ENCODE data around the gene CEP85L. TPM values are rescaled to one million over a fixed set of nuclear protein-coding genes. Genes with fewer than 3 reads are reported as not detected.

Gene CEP85L
- total RNA-seq, 2 donors from 2014 or later = 4.5 to 6.8 TPM

DNA sequence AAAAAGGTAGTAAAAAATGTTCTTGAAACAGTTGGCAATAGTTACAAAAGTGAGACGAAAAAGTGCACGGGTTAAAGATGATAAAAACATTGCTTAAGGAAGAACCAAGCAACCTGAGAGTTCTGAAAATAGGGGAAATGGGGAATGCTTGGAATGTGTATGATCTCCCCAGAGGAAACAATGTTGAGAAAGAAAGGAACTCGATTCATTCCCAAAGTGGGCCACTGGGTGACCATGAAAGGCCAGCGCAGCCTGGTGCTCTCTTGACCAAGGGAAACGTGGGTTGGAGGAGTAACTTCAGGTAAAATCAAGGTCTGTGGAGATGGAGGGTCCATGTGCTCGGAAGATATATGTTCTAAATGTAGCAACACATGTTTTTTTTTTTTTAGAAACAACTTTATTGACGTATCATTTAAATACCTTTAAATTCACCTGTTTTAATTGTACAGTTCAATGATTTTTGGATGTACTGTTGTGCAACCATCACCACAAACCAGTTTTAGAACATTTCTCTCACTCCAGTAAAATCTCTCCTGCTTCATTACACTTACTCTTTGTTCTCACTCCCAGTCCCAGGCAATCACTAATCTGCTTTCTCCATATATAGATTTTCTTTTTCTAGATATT is 34.5 kb upstream of the CEP85L start:
- TF ChIP-seq, protein P1, sequence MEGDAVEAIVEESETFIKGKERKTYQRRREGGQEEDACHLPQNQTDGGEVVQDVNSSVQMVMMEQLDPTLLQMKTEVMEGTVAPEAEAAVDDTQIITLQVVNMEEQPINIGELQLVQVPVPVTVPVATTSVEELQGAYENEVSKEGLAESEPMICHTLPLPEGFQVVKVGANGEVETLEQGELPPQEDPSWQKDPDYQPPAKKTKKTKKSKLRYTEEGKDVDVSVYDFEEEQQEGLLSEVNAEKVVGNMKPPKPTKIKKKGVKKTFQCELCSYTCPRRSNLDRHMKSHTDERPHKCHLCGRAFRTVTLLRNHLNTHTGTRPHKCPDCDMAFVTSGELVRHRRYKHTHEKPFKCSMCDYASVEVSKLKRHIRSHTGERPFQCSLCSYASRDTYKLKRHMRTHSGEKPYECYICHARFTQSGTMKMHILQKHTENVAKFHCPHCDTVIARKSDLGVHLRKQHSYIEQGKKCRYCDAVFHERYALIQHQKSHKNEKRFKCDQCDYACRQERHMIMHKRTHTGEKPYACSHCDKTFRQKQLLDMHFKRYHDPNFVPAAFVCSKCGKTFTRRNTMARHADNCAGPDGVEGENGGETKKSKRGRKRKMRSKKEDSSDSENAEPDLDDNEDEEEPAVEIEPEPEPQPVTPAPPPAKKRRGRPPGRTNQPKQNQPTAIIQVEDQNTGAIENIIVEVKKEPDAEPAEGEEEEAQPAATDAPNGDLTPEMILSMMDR (IDR thresholded peaks at IDR 0.05) = no peak
- Histone ChIP-seq H3K36me3 (no peaks in the 10 kb centered on the region), H3K27ac (no peak overlapping the region), H3K4me1 (no peaks in the 10 kb centered on the region), H3K27me3 (no peaks in the 10 kb centered on the region), H3K9me3 (no peaks in the 10 kb centered on the region), H3K4me3 (no peak overlapping the region)
- no peak for DNase-seq (ENCODE audit: low spot score)

DNA sequence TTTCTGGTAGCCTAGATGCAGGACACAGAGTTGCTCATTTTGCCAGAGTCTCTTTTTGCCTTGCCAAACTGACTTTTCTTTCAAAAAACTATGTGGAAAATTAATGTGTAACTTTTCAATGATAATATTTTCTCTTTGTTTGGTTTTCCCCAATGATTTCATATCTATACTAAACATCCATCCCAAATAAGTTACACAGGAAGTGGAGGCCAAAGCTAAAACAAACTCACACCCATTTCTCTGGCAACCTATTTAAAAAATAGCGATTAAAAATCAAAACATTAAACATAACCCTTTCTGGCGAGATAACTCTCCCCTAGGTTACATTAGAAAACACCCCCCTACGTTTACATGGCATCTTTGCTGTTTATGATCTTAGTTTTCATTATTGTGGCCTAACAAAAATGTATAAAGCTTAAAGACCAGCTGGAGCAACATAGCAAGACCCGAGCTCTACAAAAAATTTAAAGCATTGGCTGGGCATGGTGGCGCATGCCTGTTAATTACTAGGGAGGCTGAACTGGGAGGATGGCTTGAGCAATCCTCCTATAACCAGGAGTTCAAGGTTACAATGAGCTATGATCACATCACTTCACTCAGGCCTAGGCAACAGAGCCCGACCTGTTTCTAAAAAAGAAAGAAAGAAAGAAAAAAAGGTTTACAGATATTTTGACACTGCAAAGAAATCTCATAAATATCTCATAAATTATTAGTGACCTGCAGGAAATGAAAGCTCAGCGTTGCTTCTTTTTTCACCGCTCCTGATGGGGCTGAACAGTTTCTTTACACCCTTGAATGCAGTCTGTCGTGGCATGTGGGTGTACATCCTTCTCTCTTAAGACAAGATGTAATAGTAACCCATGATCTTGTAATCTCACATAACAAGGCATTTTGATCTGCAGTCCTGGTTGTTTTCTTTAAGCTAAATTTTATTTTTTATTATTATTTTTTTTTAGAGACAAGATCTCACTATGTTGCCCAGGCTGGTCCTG is 32.8 kb upstream of the CEP85L start:
- no peak for DNase-seq (ENCODE audit: low spot score)

DNA sequence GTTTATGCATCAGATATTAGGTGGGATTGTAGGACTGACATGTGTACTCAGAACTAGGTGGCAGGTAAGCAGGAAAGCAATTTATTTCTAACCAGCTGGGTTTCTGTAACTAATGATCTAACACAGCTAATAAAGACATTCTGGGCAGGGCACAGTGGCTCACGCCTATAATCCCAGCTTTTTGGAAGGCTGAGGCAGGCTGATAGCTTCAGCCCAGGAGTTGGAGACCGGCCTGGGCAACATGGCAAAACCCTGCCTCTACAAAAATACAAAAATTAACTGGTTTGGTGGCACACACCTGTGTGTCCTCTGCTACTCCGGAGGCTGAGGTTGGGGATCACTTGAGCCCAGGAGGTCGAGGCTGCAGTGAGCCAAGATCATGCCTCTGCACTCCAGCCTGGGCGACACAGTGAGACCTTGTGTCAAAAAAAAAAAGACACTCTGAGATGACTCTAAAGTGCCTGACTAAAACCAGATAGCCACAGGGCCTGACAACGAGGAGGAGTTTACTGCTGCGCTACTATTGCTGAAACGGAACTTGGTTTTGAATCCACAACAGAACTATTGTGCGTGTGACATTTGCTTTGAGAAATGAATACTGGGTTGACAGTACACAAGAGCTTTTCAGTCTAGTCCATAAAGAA is 29.2 kb upstream of the CEP85L start:
- no peaks in the 10 kb centered on the region for H3K27me3 ChIP-seq
- DNase-seq (ENCODE audit: low spot score) = no peak
- no peak overlapping the region for H3K4me3 ChIP-seq

More for the DNA sequence above, 32.8 kb upstream of the CEP85L start:
- Histone ChIP-seq H3K27me3 (no peaks in the 10 kb centered on the region), H3K27ac (no peak overlapping the region), H3K9me3 (no peaks in the 10 kb centered on the region), H3K4me1 (no peaks in the 10 kb centered on the region), H3K36me3 (no peaks in the 10 kb centered on the region), H3K4me3 (no peak overlapping the region)
- TF ChIP-seq, protein P1 (IDR thresholded peaks at IDR 0.05) = no peak

DNA sequence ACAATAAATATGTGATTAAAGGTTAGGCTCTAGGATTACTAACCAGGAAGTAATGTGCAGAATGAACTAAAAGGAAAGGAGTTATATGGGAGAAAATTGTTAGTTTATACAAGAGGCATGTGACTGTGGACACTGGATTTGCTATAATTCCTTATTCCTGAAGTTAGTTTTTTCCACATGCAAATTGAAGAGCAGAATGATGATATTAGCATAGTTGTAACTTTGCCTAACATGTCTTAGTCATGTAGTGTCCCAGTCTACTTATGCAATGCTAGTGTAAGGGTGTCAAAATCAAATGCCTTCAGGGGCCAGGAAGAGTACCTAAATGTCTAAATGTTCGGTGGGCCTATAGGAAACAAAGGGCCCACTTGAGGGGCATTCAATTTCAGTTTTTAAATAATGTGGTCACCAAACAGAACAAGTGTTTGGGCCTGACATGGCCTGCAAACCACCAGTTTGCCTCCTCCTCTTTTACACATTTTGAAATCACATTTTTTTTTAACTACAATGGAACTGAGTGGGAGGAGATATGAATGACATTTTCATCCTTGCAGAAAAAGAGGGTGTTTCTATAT is 28.0 kb upstream of the CEP85L start:
- Histone ChIP-seq H3K27ac (no peak overlapping the region), H3K4me1 (no peaks in the 10 kb centered on the region), H3K36me3 (no peaks in the 10 kb centered on the region), H3K9me3 (no peaks in the 10 kb centered on the region), H3K4me3 (no peak overlapping the region), H3K27me3 (no peaks in the 10 kb centered on the region)
- DNase-seq (ENCODE audit: low spot score) = no peak
- TF ChIP-seq, protein P1 (IDR thresholded peaks at IDR 0.05) = no peak

More for the DNA sequence above, 29.2 kb upstream of the CEP85L start:
- no peak overlapping the region for H3K27ac ChIP-seq
- no peaks in the 10 kb centered on the region for H3K4me1 ChIP-seq
- no peaks in the 10 kb centered on the region for H3K9me3 ChIP-seq
- no peaks in the 10 kb centered on the region for H3K36me3 ChIP-seq
- TF ChIP-seq, protein P1 (IDR thresholded peaks at IDR 0.05) = no peak

DNA sequence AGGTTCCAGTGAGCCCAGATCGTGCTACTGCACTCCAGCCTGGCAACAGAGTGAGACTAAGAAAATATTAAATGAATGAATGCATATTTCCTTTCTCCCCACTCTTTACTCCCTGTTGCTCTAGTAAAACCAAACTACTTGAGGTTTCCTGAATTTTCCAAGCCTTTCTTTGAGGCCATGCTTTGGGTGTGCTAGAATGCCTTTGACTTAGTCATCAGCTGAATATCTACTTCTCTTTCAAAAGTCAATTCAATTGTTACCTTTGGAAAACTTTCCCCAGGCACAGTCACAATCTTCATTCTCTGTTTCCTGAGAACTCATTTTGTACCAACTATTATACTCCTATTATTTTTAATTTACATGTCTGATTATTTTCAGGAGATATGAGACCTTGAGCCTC is 27.5 kb upstream of the CEP85L start:
- Histone ChIP-seq H3K27ac (no peak overlapping the region), H3K9me3 (no peaks in the 10 kb centered on the region), H3K4me3 (no peak overlapping the region), H3K4me1 (no peaks in the 10 kb centered on the region), H3K27me3 (no peaks in the 10 kb centered on the region), H3K36me3 (no peaks in the 10 kb centered on the region)
- no peak for DNase-seq (ENCODE audit: low spot score)
- TF ChIP-seq, protein P1 (IDR thresholded peaks at IDR 0.05) = no peak
